OCI-LY1 (cell line): ENCODE data around the gene KDM4B.

Experiments used
- CTCF ChIP-seq: fragments of 200-600 bp; sonication (generic), shearing (Covaris generic); IDR thresholded peaks from 2 replicates; pipeline ENCODE4 v1.5.1; 2017; ENCODE audit warnings: mild to moderate bottlenecking, antibody characterized with exemption, low read length, moderate library complexity, mixed read lengths
- EZH2 ChIP-seq: fragments of 200-600 bp; sonication (generic), shearing (Covaris generic); IDR thresholded peaks from 2 replicates; pipeline ENCODE4 v1.8.0; 2017; ENCODE audit warnings: borderline replicate concordance, mixed run types, mild to moderate bottlenecking, antibody characterized with exemption, low read length, moderate library complexity, mixed read lengths

- TF ChIP-seq CTCF (no peak), EZH2 (no peak)
These were observed 133.0 kb downstream of the KDM4B start for GRCh38 chr19:5101871-5102270.
